K562 (cell line): ENCODE results near the gene ARMC9. TPM values are rescaled to one million over a fixed set of nuclear protein-coding genes. Genes with fewer than 3 reads are reported as not detected.

Experiments used
- ELF1 ChIP-seq: fragments of 200-800 bp; sonication (Bioruptor generic); IDR thresholded peaks from 2 replicates; pipeline ENCODE4 v1.6.1; 2016; ENCODE audit warnings: missing genetic modification characterization, missing compliant biosample characterization
- ETS2 ChIP-seq: IDR thresholded peaks from 2 replicates; pipeline ENCODE4 v1.6.1; 2016; ENCODE audit warnings: borderline replicate concordance, missing genetic modification characterization, mild to moderate bottlenecking, moderate library complexity, missing compliant biosample characterization; ENCODE audit not compliant: poor library complexity, severe bottlenecking
- GTF2F1 ChIP-seq: IDR thresholded peaks from 2 replicates; pipeline ENCODE4 v1.6.1; 2011; ENCODE audit warnings: low read depth, low read length, improper control_type of control experiment
- HDAC8 ChIP-seq: fragments of 450-650 bp; IDR thresholded peaks from 2 replicates; pipeline ENCODE4 v1.6.1; 2016; ENCODE audit warnings: mild to moderate bottlenecking, missing genetic modification characterization, moderate library complexity, missing compliant biosample characterization
- ILF3 ChIP-seq: fragments of 450-650 bp; IDR thresholded peaks from 2 replicates; pipeline ENCODE4 v1.6.1; 2018; ENCODE audit warnings: antibody characterized with exemption, mild to moderate bottlenecking, moderate library complexity, borderline replicate concordance
- JUN ChIP-seq, 2 experiments: sonication (generic) in 1 of 2; formaldehyde crosslinking in 1 of 2; IDR thresholded peaks; 2 replicates each; pipeline versions ENCODE4 v1.6.1 to v1.8.0; 2012 to 2022; ENCODE audit warnings: borderline replicate concordance in 2 of 2, mild to moderate bottlenecking in 2 of 2, improper control_type of control experiment in 1 of 2, low read depth in 1 of 2, low read length in 1 of 2, missing genetic modification reagents in 1 of 2
- NCOA2 ChIP-seq, 2 experiments: fragments of 450-650 bp; IDR thresholded peaks; 2 replicates each; pipeline ENCODE4 v1.6.1; 2018; ENCODE audit warnings: mild to moderate bottlenecking in 2 of 2, moderate library complexity in 1 of 2; ENCODE audit not compliant: partially characterized antibody in 2 of 2
- PHF20 ChIP-seq: fragments of 450-650 bp; IDR thresholded peaks from 2 replicates; pipeline ENCODE4 v1.6.1; 2018; ENCODE audit not compliant: partially characterized antibody
- POLR3A ChIP-seq: IDR thresholded peaks from 2 replicates; pipeline ENCODE4 v1.6.1; 2011; ENCODE audit warnings: borderline replicate concordance, mild to moderate bottlenecking, moderate library complexity; ENCODE audit not compliant: insufficient read length, insufficient read depth; ENCODE audit errors: extremely low read depth
- RUNX1 ChIP-seq: sonication (generic); IDR thresholded peaks from 2 replicates; pipeline ENCODE4 v1.6.1; 2016; ENCODE audit warnings: antibody characterized with exemption, low read depth
- ZBTB7A ChIP-seq: IDR thresholded peaks from 2 replicates; pipeline ENCODE4 v1.6.1; 2011; ENCODE audit warnings: low read depth, mild to moderate bottlenecking, low read length, moderate library complexity, borderline replicate concordance; ENCODE audit not compliant: control insufficient read depth
- ZSCAN29 ChIP-seq: fragments of 450-650 bp; IDR thresholded peaks from 2 replicates; pipeline ENCODE4 v1.6.1; 2017
- polyA plus RNA-seq, 8 experiments: library from polyadenylated mRNA; depleted of rRNA in 4 of 8; stranded (reverse) in 5 of 8; unstranded in 3 of 8; fragments of >200 nt; fragmentation: Nextera tagmentation in 2 of 8; fragmentation: Illumina TruSeq in 1 of 8; extraction: Ambion mirVana in 2 of 8; extraction: Trizol in 1 of 8; gene quantifications; 2 replicates each; pipeline versions ENCODE4 v1.2.1 to v1.2.3, GENCODE V29; 2011 to 2014; ENCODE audit warnings: inconsistent platforms in 1 of 8, missing spikeins in 1 of 8
- total RNA-seq, 7 experiments: library from RNA; depleted of rRNA in 6 of 7; stranded (reverse); fragments of >200 nt in 6 of 7; fragmentation: Illumina TruSeq in 2 of 7; extraction: Trizol in 2 of 7; gene quantifications; 2 replicates each; pipeline versions ENCODE4 v1.2.1 to v1.2.3, GENCODE V29; 2011 to 2021; ENCODE audit warnings: low replicate concordance in 1 of 7
- TF ChIP-seq, protein P1 (sequence below): sonication (generic); formaldehyde crosslinking; IDR thresholded peaks from 2 replicates; pipeline ENCODE4 v1.8.0; 2022; ENCODE audit warnings: mild to moderate bottlenecking, missing genetic modification reagents
- TF ChIP-seq, protein P2 (sequence below): fragments of 450-650 bp; formaldehyde crosslinking; IDR thresholded peaks from 2 replicates; pipeline ENCODE4 v1.4.0; 2020; ENCODE audit warnings: mild to moderate bottlenecking, mixed read lengths
- TF ChIP-seq, protein P3 (sequence below): sonication (generic); formaldehyde crosslinking; IDR thresholded peaks from 2 replicates; pipeline ENCODE4 v1.5.0; 2020; ENCODE audit warnings: missing genetic modification reagents
- TF ChIP-seq, protein P4 (sequence below), 3 experiments: IDR thresholded peaks in 2 of 3; conservative IDR thresholded peaks in 1 of 3; 2 replicates each; pipeline ENCODE4 v1.5.1; 2011 to 2012; ENCODE audit warnings: low read length in 3 of 3, mild to moderate bottlenecking in 3 of 3, control low read depth in 2 of 3, improper control_type of control experiment in 1 of 3, inconsistent platforms in 1 of 3, low read depth in 1 of 3, mixed read lengths in 1 of 3, moderate library complexity in 1 of 3; ENCODE audit not compliant: insufficient read depth in 2 of 3
- TF ChIP-seq, protein P5 (sequence below), 2 experiments: IDR thresholded peaks; 2 replicates each; pipeline ENCODE4 v1.6.1; 2012; ENCODE audit warnings: improper control_type of control experiment in 2 of 2, low read depth in 2 of 2, low read length in 2 of 2, borderline replicate concordance in 1 of 2

ARMC9 gene
- total and polyA plus RNA-seq, 9 of the 15 experiments (the other 6 are each of a cell fraction or from before 2014, with no cell fraction given) = 0.36 to 2.3 (median 1.1) TPM

DNA sequence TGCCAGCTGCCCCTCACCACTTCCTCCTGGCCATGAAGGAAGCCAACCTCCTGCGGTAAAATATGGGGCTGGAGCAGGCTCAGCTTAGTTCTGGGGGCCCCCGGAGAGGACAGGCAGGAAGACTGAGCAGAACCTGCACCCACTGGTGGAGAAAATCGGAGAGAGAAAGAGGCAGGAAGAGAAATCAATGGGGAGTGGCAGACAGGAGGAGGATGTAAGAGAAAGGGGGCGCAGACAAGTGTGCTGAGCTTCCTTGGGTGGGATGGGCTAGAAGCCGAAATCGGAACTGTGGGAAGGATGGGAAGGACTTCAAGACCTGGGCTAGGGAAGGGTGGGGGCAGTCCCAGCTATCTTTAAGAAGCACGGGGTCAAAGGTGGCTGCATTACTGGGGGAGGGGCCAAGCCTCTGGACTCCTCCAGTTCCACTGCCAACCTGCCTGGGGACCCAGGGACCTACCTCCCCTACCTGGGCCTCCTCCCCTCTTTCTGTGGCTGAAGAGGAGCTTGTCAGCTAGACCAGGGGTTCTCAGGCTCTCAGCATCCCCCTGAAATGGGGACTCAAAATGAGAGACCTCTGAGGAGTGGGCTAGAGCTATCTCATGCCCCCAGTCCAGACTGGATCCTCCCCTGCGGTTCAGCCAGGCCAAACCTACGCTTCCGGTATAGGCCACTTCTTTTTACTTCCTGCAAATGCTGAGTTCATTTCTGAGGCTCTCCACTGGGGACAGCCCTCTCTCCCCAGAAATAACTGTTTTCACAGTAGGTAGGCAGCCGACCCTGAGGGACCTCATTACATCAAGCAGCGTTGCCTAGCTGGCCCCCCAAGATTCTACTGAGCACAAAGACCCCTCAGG, 163.5 kb downstream of the ARMC9 start (continued):
- TF ChIP-seq ZSCAN29 = no peak
- no peak for TF ChIP-seq JUN (IDR thresholded peaks at IDR 0.05; ENCODE audit: borderline replicate concordance, low read depth, low read length)
- no peak for TF ChIP-seq JUN (CRISPR knock-in tag; IDR thresholded peaks at IDR 0.05; ENCODE audit: borderline replicate concordance)
- peak; percentile 62 for TF ChIP-seq ELF1
- TF ChIP-seq, protein P1, sequence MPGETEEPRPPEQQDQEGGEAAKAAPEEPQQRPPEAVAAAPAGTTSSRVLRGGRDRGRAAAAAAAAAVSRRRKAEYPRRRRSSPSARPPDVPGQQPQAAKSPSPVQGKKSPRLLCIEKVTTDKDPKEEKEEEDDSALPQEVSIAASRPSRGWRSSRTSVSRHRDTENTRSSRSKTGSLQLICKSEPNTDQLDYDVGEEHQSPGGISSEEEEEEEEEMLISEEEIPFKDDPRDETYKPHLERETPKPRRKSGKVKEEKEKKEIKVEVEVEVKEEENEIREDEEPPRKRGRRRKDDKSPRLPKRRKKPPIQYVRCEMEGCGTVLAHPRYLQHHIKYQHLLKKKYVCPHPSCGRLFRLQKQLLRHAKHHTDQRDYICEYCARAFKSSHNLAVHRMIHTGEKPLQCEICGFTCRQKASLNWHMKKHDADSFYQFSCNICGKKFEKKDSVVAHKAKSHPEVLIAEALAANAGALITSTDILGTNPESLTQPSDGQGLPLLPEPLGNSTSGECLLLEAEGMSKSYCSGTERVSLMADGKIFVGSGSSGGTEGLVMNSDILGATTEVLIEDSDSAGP (CRISPR knock-in tag) = no peak
- TF ChIP-seq RUNX1 = no peak
- TF ChIP-seq, protein P2, sequence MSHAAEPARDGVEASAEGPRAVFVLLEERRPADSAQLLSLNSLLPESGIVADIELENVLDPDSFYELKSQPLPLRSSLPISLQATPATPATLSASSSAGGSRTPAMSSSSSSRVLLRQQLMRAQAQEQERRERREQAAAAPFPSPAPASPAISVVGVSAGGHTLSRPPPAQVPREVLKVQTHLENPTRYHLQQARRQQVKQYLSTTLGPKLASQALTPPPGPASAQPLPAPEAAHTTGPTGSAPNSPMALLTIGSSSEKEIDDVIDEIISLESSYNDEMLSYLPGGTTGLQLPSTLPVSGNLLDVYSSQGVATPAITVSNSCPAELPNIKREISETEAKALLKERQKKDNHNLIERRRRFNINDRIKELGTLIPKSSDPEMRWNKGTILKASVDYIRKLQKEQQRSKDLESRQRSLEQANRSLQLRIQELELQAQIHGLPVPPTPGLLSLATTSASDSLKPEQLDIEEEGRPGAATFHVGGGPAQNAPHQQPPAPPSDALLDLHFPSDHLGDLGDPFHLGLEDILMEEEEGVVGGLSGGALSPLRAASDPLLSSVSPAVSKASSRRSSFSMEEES (CRISPR knock-in tag) = no peak
- TF ChIP-seq ILF3 = no peak
- TF ChIP-seq ETS2 (tag) = no peak
- TF ChIP-seq, protein P3, sequence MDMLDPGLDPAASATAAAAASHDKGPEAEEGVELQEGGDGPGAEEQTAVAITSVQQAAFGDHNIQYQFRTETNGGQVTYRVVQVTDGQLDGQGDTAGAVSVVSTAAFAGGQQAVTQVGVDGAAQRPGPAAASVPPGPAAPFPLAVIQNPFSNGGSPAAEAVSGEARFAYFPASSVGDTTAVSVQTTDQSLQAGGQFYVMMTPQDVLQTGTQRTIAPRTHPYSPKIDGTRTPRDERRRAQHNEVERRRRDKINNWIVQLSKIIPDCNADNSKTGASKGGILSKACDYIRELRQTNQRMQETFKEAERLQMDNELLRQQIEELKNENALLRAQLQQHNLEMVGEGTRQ (CRISPR knock-in tag) = no peak
- TF ChIP-seq GTF2F1 = no peak
- peak; percentile 66 for TF ChIP-seq PHF20
- peak; percentile 27; the same call in 1 of the 2 replicates for TF ChIP-seq ZBTB7A
- TF ChIP-seq, protein P4, sequence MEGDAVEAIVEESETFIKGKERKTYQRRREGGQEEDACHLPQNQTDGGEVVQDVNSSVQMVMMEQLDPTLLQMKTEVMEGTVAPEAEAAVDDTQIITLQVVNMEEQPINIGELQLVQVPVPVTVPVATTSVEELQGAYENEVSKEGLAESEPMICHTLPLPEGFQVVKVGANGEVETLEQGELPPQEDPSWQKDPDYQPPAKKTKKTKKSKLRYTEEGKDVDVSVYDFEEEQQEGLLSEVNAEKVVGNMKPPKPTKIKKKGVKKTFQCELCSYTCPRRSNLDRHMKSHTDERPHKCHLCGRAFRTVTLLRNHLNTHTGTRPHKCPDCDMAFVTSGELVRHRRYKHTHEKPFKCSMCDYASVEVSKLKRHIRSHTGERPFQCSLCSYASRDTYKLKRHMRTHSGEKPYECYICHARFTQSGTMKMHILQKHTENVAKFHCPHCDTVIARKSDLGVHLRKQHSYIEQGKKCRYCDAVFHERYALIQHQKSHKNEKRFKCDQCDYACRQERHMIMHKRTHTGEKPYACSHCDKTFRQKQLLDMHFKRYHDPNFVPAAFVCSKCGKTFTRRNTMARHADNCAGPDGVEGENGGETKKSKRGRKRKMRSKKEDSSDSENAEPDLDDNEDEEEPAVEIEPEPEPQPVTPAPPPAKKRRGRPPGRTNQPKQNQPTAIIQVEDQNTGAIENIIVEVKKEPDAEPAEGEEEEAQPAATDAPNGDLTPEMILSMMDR (IDR thresholded peaks at IDR 0.05 in 2 of 3, conservative IDR thresholded peaks at IDR 0.05 in 1 of 3; ENCODE audit: insufficient read depth in 2 of 3, low read depth in 1 of 3, low read length in 3 of 3) = peak; percentile 16 to 37 (median 22); a peak in 3 of 6 replicates
- no peak for TF ChIP-seq NCOA2 (IDR thresholded peaks at IDR 0.05; ENCODE audit: partially characterized antibody in 2 of 2)
- no peak for TF ChIP-seq HDAC8
- TF ChIP-seq, protein P5, sequence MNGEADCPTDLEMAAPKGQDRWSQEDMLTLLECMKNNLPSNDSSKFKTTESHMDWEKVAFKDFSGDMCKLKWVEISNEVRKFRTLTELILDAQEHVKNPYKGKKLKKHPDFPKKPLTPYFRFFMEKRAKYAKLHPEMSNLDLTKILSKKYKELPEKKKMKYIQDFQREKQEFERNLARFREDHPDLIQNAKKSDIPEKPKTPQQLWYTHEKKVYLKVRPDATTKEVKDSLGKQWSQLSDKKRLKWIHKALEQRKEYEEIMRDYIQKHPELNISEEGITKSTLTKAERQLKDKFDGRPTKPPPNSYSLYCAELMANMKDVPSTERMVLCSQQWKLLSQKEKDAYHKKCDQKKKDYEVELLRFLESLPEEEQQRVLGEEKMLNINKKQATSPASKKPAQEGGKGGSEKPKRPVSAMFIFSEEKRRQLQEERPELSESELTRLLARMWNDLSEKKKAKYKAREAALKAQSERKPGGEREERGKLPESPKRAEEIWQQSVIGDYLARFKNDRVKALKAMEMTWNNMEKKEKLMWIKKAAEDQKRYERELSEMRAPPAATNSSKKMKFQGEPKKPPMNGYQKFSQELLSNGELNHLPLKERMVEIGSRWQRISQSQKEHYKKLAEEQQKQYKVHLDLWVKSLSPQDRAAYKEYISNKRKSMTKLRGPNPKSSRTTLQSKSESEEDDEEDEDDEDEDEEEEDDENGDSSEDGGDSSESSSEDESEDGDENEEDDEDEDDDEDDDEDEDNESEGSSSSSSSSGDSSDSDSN (IDR thresholded peaks at IDR 0.05; ENCODE audit: borderline replicate concordance in 1 of 2, low read depth in 2 of 2, low read length in 2 of 2) = no peak
- no peak for TF ChIP-seq POLR3A
